OCI-LY3 (cell line): ENCODE results near the gene RANBP9.

ENCODE experiments used
- H2AFZ ChIP-seq: fragments of 200-600, 300-600 bp; shearing (Covaris generic); 2 replicates; pipeline ENCODE4 v1.6.0; 2014; ENCODE audit warnings: antibody characterized with exemption, low read depth, low read length
- H3K27ac ChIP-seq: fragments of 200-600, 300-600 bp; sonication (generic); 2 replicates; pipeline ENCODE4 v1.5.1; 2014; ENCODE audit warnings: mild to moderate bottlenecking, low read length, moderate library complexity, mixed read lengths
- H3K27me3 ChIP-seq: fragments of 200-600, 300-600 bp; sonication (generic); 2 replicates; pipeline ENCODE4 v1.6.1; 2014; ENCODE audit warnings: low read depth, low read length, mixed read lengths
- H3K36me3 ChIP-seq: fragments of 200-600, 300-600 bp; sonication (generic); replicated peaks from 2 replicates; pipeline ENCODE3; 2014; ENCODE audit warnings: low read depth, low read length, mixed read lengths
- H3K4me1 ChIP-seq: fragments of 300-600, 200-600 bp; sonication (generic); 2 replicates; pipeline ENCODE4 v1.6.1; 2014; ENCODE audit warnings: low read length, mixed read lengths
- H3K4me2 ChIP-seq: fragments of 200-600, 300-600 bp; sonication (generic); 2 replicates; pipeline ENCODE4 v1.6.1; 2014; ENCODE audit warnings: low read length, mixed read lengths
- H3K4me3 ChIP-seq: fragments of 300-600, 200-600 bp; sonication (generic); 2 replicates; pipeline ENCODE4 v1.5.1; 2014; ENCODE audit warnings: antibody characterized with exemption, mild to moderate bottlenecking, low read length, moderate library complexity
- H3K79me2 ChIP-seq: fragments of 300-600, 200-600 bp; shearing (Covaris generic); 2 replicates; pipeline ENCODE4 v1.6.1; 2014; ENCODE audit warnings: mild to moderate bottlenecking, low read length, mixed read lengths
- H3K9ac ChIP-seq: fragments of 300-600, 200-600 bp; shearing (Covaris generic); 2 replicates; pipeline ENCODE4 v1.6.0; 2014; ENCODE audit warnings: mild to moderate bottlenecking, low read length, moderate library complexity
- H3K9me3 ChIP-seq: fragments of 200-600, 300-600 bp; shearing (Covaris generic); 2 replicates; pipeline ENCODE4 v1.6.1; 2014; ENCODE audit warnings: low read length, mixed read lengths; ENCODE audit not compliant: insufficient read depth
- H4K20me1 ChIP-seq: fragments of 200-600, 300-600 bp; sonication (generic); 2 replicates; pipeline ENCODE4 v1.6.1; 2016; ENCODE audit warnings: low read length, mixed read lengths; ENCODE audit not compliant: insufficient read depth
- EZH2phosphoT487 ChIP-seq: fragments of 200-600 bp; shearing (Covaris generic); IDR thresholded peaks from 2 replicates; pipeline ENCODE4 v1.6.1; 2018; ENCODE audit warnings: antibody characterized with exemption, mixed run types, low read depth
- TF ChIP-seq, protein P1 (sequence below): fragments of 200-600, 300-600 bp; sonication (generic); IDR thresholded peaks from 2 replicates; pipeline ENCODE4 v1.5.1; 2014; ENCODE audit warnings: antibody characterized with exemption, low read length, low read depth

RANBP9 gene

DNA sequence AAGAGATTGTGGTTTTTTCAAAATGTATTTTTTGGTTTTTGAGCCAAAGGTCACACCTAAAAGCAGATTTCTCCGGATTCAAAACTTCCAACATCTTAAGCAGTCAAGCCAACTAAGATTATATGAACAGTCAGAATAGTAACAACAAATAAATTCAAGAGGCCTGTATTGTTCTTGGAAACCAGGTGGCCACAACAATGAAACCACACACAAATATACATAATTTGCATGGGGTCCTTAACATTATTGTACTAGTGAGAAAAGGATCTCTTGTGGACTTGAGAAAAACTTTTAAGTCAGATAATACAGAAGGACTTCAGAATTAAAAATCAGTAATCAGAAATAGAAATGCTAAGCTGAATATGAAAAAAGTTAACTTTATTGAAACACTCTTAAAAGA lies 55.9 kb downstream of the RANBP9 start:
- H3K4me3 ChIP-seq, result no peak overlapping the region
- H3K9ac ChIP-seq, result no peak overlapping the region
- no peak overlapping the region for H3K4me2 ChIP-seq
- no peak overlapping the region for H2AFZ ChIP-seq
- TF ChIP-seq, protein P1, sequence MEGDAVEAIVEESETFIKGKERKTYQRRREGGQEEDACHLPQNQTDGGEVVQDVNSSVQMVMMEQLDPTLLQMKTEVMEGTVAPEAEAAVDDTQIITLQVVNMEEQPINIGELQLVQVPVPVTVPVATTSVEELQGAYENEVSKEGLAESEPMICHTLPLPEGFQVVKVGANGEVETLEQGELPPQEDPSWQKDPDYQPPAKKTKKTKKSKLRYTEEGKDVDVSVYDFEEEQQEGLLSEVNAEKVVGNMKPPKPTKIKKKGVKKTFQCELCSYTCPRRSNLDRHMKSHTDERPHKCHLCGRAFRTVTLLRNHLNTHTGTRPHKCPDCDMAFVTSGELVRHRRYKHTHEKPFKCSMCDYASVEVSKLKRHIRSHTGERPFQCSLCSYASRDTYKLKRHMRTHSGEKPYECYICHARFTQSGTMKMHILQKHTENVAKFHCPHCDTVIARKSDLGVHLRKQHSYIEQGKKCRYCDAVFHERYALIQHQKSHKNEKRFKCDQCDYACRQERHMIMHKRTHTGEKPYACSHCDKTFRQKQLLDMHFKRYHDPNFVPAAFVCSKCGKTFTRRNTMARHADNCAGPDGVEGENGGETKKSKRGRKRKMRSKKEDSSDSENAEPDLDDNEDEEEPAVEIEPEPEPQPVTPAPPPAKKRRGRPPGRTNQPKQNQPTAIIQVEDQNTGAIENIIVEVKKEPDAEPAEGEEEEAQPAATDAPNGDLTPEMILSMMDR, result no peak
- no peak for TF ChIP-seq EZH2phosphoT487
- H3K36me3 ChIP-seq, result no peaks in the 10 kb centered on the region
- no peak overlapping the region for H3K27ac ChIP-seq
- H3K27me3 ChIP-seq, result no peaks in the 10 kb centered on the region
- H4K20me1 ChIP-seq, result no peaks in the 10 kb centered on the region
- no peaks in the 10 kb centered on the region for H3K9me3 ChIP-seq
- peaks cover 13% of the 10 kb centered on the region for H3K79me2 ChIP-seq
- H3K4me1 ChIP-seq, result no peaks in the 10 kb centered on the region

DNA sequence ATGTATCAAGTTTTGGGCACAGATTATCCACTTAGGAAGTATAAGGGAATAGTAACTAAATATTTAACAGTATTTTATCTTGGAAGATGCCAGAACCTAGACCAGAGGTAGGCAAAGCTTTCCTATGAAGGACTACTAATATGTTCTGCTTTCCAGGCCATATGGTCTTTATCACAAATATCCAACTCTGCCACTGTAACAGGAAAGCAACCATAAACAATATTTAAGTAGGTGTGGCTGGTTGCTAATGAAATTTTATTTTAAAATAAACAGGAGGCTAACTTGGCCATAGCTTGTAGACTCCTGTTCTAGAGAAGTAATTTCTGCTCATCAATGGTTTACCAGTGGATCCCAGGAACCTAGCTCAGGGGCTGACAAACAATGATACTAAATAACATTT lies 57.1 kb downstream of the RANBP9 start:
- no peak overlapping the region for H2AFZ ChIP-seq
- no peaks in the 10 kb centered on the region for H4K20me1 ChIP-seq
- H3K4me2 ChIP-seq, result no peak overlapping the region

DNA sequence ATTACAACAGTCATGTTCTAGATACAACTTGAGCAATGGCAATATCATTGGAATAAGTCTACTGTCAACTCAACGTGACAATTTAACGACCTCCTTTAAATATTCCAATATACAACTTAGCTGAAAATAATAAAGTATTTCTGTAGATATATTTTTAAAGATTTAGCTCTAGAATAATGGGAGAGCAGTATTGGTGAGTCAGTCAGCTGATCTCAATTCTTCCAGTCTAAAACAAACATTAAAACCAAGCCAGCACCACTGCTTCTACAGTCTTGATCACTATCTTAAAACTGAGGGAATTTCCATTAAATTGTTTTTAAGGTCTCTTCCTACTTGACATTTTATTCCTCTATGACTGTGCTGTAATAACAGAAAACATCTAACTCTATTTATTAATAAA lies 58.3 kb downstream of the RANBP9 start:
- Histone ChIP-seq H3K4me2 (no peak overlapping the region), H2AFZ (no peak overlapping the region), H3K79me2 (no peaks in the 10 kb centered on the region), H3K9me3 (no peaks in the 10 kb centered on the region), H3K36me3 (no peaks in the 10 kb centered on the region), H3K4me1 (no peaks in the 10 kb centered on the region), H3K9ac (no peak overlapping the region), H3K4me3 (no peak overlapping the region), H4K20me1 (no peaks in the 10 kb centered on the region), H3K27me3 (no peaks in the 10 kb centered on the region), H3K27ac (no peak overlapping the region)
- TF ChIP-seq, protein P1, result no peak
- no peak for TF ChIP-seq EZH2phosphoT487

More for the DNA sequence above, 57.1 kb downstream of the RANBP9 start:
- H3K27ac ChIP-seq, result no peak overlapping the region
- H3K36me3 ChIP-seq, result no peaks in the 10 kb centered on the region
- no peaks in the 10 kb centered on the region for H3K9me3 ChIP-seq
- peaks cover 5% of the 10 kb centered on the region; the same call in 1 of the 2 replicates for H3K79me2 ChIP-seq
- no peak for TF ChIP-seq EZH2phosphoT487
- TF ChIP-seq, protein P1, result no peak
- no peaks in the 10 kb centered on the region for H3K4me1 ChIP-seq
- no peak overlapping the region for H3K9ac ChIP-seq
- H3K4me3 ChIP-seq, result no peak overlapping the region
- H3K27me3 ChIP-seq, result no peaks in the 10 kb centered on the region

DNA sequence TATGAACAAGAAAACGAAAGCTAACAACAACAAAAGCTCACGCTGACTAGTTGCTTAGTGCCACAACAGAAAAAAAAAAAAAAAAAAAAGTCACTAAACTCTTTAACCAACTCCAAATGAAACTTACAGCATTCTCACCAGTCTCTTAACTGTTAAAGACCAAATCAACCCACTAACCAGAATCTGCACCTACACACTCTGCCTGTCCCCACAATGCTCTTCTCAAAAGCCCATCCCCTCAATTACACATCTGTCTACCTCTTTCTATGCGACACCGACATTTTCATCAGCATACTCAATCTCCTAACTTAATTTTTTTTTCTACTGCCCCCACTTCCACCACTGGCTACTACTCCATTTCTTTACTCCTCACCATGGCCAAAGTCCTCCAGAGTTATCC lies 62.2 kb downstream of the RANBP9 start:
- Histone ChIP-seq H2AFZ (no peak overlapping the region), H3K27ac (no peak overlapping the region), H3K4me1 (no peaks in the 10 kb centered on the region), H3K36me3 (no peaks in the 10 kb centered on the region), H3K4me2 (no peak overlapping the region), H3K79me2 (no peaks in the 10 kb centered on the region), H3K4me3 (no peak overlapping the region), H3K27me3 (no peaks in the 10 kb centered on the region), H4K20me1 (no peaks in the 10 kb centered on the region), H3K9me3 (no peaks in the 10 kb centered on the region), H3K9ac (no peak overlapping the region)
- TF ChIP-seq EZH2phosphoT487, result no peak
- TF ChIP-seq, protein P1, result no peak
